PC-3 (cell line): ENCODE data around the gene BACH2. TPM values are rescaled to one million over a fixed set of nuclear protein-coding genes. Genes with fewer than 3 reads are reported as not detected.
A peak's percentile ranks its signal among the peaks of the same experiment; 100 is the strongest.
"Not testable (repeated sequence)": the region's sequence is repeated elsewhere in the genome, so short reads cannot be mapped to it uniquely, and the experiment has no call there.

Experiments
- ATAC-seq: fragments of 200-7000 bp; cut with Tn5 transposase; 2 replicates; pipeline ENCODE4 v1.9.1; 2020; ENCODE audit warnings: mild to moderate bottlenecking, moderate library complexity
- BruUV-seq: library from RNA; stranded (reverse); fragments of 400-500 nt; replicated peaks from 2 replicates; lab custom pipeline; 2021; lab: Mats Ljungman, UMichigan
- CTCF ChIA-PET: fragments of 300-600 bp; sonication (Branson Sonifier 250); formaldehyde crosslinking; loops from one replicate; lab custom pipeline; 2022; ENCODE audit warnings: antibody characterized with exemption; lab: Charles Lee
- POLR2A ChIA-PET: fragments of 300-600 bp; sonication (Branson Sonifier 250); formaldehyde crosslinking; loops from one replicate; lab custom pipeline; 2022; ENCODE audit warnings: antibody characterized with exemption; ENCODE audit not compliant: unreplicated experiment; lab: Charles Lee
- DNase-seq: peaks from one replicate; pipeline ENCODE4 v3.0.0-alpha.2; 2015
- H2AFZ ChIP-seq: fragments of 300-600 bp; sonication (generic); 2 replicates; pipeline ENCODE4 v1.6.0; 2016; ENCODE audit warnings: antibody characterized with exemption, low read length
- H3F3A ChIP-seq: fragments of 300-600 bp; sonication (generic); one replicate; pipeline ENCODE4 v1.6.0; 2017; ENCODE audit warnings: antibody characterized with exemption, low read length, control low read depth, mild to moderate bottlenecking; ENCODE audit not compliant: unreplicated experiment
- H3K27ac ChIP-seq: fragments of 300-600 bp; sonication (generic); 2 replicates; pipeline ENCODE4 v1.5.1; 2016; ENCODE audit warnings: mild to moderate bottlenecking, low read length
- H3K27me3 ChIP-seq: fragments of 300-600 bp; sonication (generic); 2 replicates; pipeline ENCODE4 v1.6.1; 2016; ENCODE audit warnings: low read length, mixed read lengths
- H3K36me3 ChIP-seq: fragments of 300-600 bp; sonication (generic); 2 replicates; pipeline ENCODE4 v1.6.1; 2016; ENCODE audit warnings: low read depth, mixed run types, low read length, mixed read lengths
- H3K4me1 ChIP-seq: fragments of 300-600 bp; sonication (generic); 2 replicates; pipeline ENCODE4 v1.5.1; 2016; ENCODE audit warnings: low read length; ENCODE audit not compliant: insufficient read depth
- H3K4me2 ChIP-seq: fragments of 300-600 bp; sonication (generic); 2 replicates; pipeline ENCODE4 v1.6.0; 2016; ENCODE audit warnings: low read length
- H3K4me3 ChIP-seq: fragments of 300-600 bp; sonication (generic); 2 replicates; pipeline ENCODE4 v1.5.1; 2016; ENCODE audit warnings: mild to moderate bottlenecking, low read length, mixed read lengths
- H3K79me2 ChIP-seq: fragments of 300-600 bp; sonication (generic); 2 replicates; pipeline ENCODE4 v1.6.1; 2017; ENCODE audit warnings: low read length, mixed read lengths
- H3K9ac ChIP-seq: fragments of 300-600 bp; sonication (generic); 2 replicates; pipeline ENCODE4 v1.6.0; 2016; ENCODE audit warnings: mild to moderate bottlenecking, low read length
- H3K9me2 ChIP-seq: fragments of 300-600 bp; sonication (generic); replicated peaks from 2 replicates; pipeline ENCODE4 v1.6.1; 2016; ENCODE audit warnings: mixed run types, low read length, mixed read lengths
- H3K9me3 ChIP-seq: fragments of 300-600 bp; sonication (generic); 2 replicates; pipeline ENCODE4 v1.6.1; 2016; ENCODE audit warnings: low read length, mixed read lengths
- H4K20me1 ChIP-seq: fragments of 300-600 bp; sonication (generic); 2 replicates; pipeline ENCODE4 v1.6.1; 2016; ENCODE audit warnings: low read length, mixed read lengths
- EZH2 ChIP-seq: fragments of 300-600 bp; sonication (generic); IDR thresholded peaks from one replicate; pipeline ENCODE4 v1.6.1; 2017; ENCODE audit warnings: antibody characterized with exemption, mild to moderate bottlenecking, low read length; ENCODE audit not compliant: unreplicated experiment
- EZH2phosphoT487 ChIP-seq: fragments of 300-600 bp; sonication (generic); IDR thresholded peaks from 2 replicates; pipeline ENCODE4 v1.6.1; 2018; ENCODE audit warnings: mild to moderate bottlenecking, antibody characterized with exemption, low read length, borderline replicate concordance
- intact Hi-C: fragments of 100-400 bp; cut with micrococcal nuclease; formaldehyde crosslinking; loops from 2 replicates; pipeline ENCODE4 v1.9.0; 2023
- total RNA-seq: library from RNA; depleted of rRNA; stranded (reverse); fragments of >200 nt; gene quantifications from 2 replicates; pipeline ENCODE4 v1.2.3, GENCODE V29; 2014
- TF ChIP-seq, protein P1 (sequence below): fragments of 300-600 bp; sonication (generic); conservative IDR thresholded peaks from 2 replicates; pipeline ENCODE4 v1.5.1; 2017; ENCODE audit warnings: antibody characterized with exemption, low read depth, mild to moderate bottlenecking, low read length

BACH2 gene
- total RNA-seq, 1 experiment from 2014 or later = 7.0 TPM

DNA sequence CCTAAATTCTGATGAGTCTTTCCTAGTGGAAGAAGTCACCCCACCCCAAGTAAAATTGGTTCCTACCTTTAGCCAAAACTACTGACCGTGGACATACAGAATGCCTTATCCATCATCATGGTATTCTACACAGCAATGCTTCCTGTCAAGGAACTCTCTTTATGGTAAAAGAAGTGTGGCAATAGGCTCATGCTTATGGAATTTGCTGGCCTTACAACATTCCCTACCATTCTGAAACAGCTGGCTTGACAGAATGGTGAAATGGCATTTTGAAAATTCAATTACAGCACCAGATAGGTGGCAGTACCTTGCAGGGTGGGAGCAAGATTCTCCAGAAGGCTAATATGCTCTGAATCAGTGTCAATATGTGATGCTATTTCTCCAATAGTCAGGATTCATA is 41.8 kb upstream of the BACH2 start:
- TF ChIP-seq, protein P1, sequence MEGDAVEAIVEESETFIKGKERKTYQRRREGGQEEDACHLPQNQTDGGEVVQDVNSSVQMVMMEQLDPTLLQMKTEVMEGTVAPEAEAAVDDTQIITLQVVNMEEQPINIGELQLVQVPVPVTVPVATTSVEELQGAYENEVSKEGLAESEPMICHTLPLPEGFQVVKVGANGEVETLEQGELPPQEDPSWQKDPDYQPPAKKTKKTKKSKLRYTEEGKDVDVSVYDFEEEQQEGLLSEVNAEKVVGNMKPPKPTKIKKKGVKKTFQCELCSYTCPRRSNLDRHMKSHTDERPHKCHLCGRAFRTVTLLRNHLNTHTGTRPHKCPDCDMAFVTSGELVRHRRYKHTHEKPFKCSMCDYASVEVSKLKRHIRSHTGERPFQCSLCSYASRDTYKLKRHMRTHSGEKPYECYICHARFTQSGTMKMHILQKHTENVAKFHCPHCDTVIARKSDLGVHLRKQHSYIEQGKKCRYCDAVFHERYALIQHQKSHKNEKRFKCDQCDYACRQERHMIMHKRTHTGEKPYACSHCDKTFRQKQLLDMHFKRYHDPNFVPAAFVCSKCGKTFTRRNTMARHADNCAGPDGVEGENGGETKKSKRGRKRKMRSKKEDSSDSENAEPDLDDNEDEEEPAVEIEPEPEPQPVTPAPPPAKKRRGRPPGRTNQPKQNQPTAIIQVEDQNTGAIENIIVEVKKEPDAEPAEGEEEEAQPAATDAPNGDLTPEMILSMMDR = no peak
- no peak for TF ChIP-seq EZH2phosphoT487
- no peak for TF ChIP-seq EZH2
- H3K79me2 ChIP-seq = no peaks in the 10 kb centered on the region
- peak; percentile 6 for DNase-seq
- H3K9me3 ChIP-seq = no peaks in the 10 kb centered on the region
- POLR2A ChIA-PET = no interaction called here
- no peaks in the 10 kb centered on the region for H3K27me3 ChIP-seq
- H3F3A ChIP-seq = no peaks in the 10 kb centered on the region
- H3K9me2 ChIP-seq = no peaks in the 10 kb centered on the region
- CTCF ChIA-PET = no interaction called here
- no peak overlapping the region for H3K4me3 ChIP-seq
- ATAC-seq = no peak
- H3K36me3 ChIP-seq = no peaks in the 10 kb centered on the region
- H2AFZ ChIP-seq = no peak overlapping the region
- H3K9ac ChIP-seq = no peak overlapping the region
- H4K20me1 ChIP-seq = no peaks in the 10 kb centered on the region
- intact Hi-C loops = no loop called here
- H3K4me2 ChIP-seq = no peak overlapping the region
- no peaks in the 10 kb centered on the region for H3K4me1 ChIP-seq
- no TSS peak for BruUV-seq
- no peak overlapping the region for H3K27ac ChIP-seq

DNA sequence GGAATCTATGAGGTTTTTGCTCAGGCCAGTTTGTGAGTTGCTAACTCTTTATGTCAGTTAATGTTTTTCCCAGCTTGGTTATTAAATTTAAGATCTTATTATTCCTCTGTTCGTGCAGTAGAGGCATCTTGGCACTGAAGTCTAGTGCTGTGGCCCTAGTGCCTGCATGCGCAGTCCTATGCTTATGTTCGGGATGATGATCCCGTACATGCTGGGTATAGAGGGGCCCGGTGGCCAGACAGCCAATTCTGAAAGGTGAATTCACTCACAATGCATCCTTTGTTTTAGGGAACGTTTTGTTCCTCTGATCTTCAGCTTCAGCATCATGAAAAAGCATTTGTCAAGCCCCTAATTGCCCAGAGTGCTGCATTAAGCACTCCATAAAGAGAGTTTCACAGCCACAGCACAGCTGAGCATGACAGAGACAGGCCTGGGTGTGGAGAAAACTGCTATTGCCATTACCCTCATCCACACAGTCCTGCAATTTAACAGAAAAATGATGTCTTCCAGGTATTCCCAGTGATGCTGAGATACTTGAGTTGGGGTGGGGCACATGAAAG is 39.8 kb upstream of the BACH2 start:
- ChIA-PET POLR2A (no interaction called here), CTCF (no interaction called here)
- no peaks in the 10 kb centered on the region for H3K9me2 ChIP-seq
- no peaks in the 10 kb centered on the region for H3K4me1 ChIP-seq
- H3K9ac ChIP-seq = no peak overlapping the region
- ATAC-seq (no peak), DNase-seq (no peak)
- no peak overlapping the region for H3K4me2 ChIP-seq
- no peaks in the 10 kb centered on the region for H3K36me3 ChIP-seq
- no peaks in the 10 kb centered on the region for H4K20me1 ChIP-seq
- intact Hi-C loops = no loop called here
- no peaks in the 10 kb centered on the region for H3K79me2 ChIP-seq
- no peak overlapping the region for H2AFZ ChIP-seq
- H3K9me3 ChIP-seq = no peaks in the 10 kb centered on the region
- no peaks in the 10 kb centered on the region for H3F3A ChIP-seq
- TF ChIP-seq EZH2 (no peak), EZH2phosphoT487 (no peak)
- TF ChIP-seq, protein P1 = no peak
- H3K27me3 ChIP-seq = no peaks in the 10 kb centered on the region
- BruUV-seq = no TSS peak
- H3K27ac ChIP-seq = no peak overlapping the region
- no peak overlapping the region for H3K4me3 ChIP-seq

DNA sequence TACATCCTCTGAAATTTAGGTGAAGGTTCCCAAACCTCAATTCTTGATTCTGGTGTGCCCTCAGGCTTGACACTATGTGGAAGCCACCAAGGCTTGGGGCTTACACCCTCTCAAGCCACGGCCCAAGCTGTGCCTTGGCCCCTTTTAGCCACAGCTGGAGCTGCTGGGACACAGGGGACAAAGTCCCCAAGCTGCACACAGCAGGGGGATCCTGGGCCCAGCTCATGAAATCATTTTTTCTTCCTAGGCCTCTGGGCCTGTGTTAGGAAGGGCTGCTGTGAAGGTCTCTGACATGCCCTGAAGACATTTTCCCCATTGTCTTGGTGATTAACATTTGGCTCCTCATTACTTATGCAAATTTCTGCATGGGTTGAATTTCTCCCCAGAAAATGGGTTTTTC is 37.3 kb upstream of the BACH2 start:
- intact Hi-C loops = no loop called here
- ChIA-PET CTCF (no interaction called here), POLR2A (no interaction called here)

DNA sequence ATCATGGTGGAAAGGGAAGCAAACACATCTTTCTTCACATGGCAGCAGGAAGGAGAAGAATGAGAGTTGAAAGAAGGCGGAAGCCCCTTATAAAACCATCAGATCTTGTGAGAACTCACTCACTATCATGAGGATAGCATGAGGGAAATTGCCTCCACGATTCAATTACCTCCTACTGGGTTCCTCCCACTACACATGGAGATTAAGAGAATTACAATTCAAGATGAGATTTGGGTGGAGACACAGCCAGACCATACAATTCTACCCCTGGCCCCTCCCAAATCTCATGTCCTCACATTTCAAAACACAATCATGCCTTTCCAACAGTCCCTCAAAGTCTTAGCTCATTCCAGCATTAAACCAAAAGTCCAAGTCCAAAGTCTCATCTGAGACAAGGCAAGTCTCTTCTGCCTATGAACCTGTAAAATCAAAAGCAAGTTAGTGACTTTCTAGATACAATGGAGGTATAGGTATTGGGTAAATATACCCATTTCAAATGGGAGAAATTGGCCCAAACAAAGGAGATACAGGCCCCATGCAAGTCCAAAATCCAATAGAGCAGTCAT is 36.4 kb upstream of the BACH2 start:
- H3K9me2 ChIP-seq, ATAC-seq, H3K4me3 ChIP-seq, H3K79me2 ChIP-seq, H3K9ac ChIP-seq, H2AFZ ChIP-seq, BruUV-seq, DNase-seq, H3K9me3 ChIP-seq, H3K27me3 ChIP-seq, H3K36me3 ChIP-seq, H3K27ac ChIP-seq, H3F3A ChIP-seq, POLR2A ChIA-PET, intact Hi-C loops, CTCF ChIA-PET, H3K4me2 ChIP-seq, H4K20me1 ChIP-seq, H3K4me1 ChIP-seq: not testable (repeated sequence)

More for the DNA sequence above, 37.3 kb upstream of the BACH2 start:
- Histone ChIP-seq H3K9ac (no peak overlapping the region), H2AFZ (no peak overlapping the region), H3K36me3 (no peaks in the 10 kb centered on the region), H4K20me1 (no peaks in the 10 kb centered on the region), H3K4me3 (no peak overlapping the region), H3K9me2 (no peaks in the 10 kb centered on the region), H3F3A (no peaks in the 10 kb centered on the region), H3K27me3 (no peaks in the 10 kb centered on the region), H3K4me2 (no peak overlapping the region), H3K4me1 (no peaks in the 10 kb centered on the region), H3K79me2 (no peaks in the 10 kb centered on the region), H3K9me3 (no peaks in the 10 kb centered on the region), H3K27ac (no peak overlapping the region)
- ATAC-seq (no peak), DNase-seq (no peak)
- TF ChIP-seq EZH2 (no peak), EZH2phosphoT487 (no peak)
- TF ChIP-seq, protein P1 = no peak
- BruUV-seq = no TSS peak
